PC-3 (cell line): ENCODE results near the gene HSPA6.
"Not testable (repeated sequence)": the region's sequence is repeated elsewhere in the genome, so short reads cannot be mapped to it uniquely, and the experiment has no call there.

ENCODE experiments used
- CTCF ChIP-seq: fragments of 300-600 bp; sonication (generic); conservative IDR thresholded peaks from 2 replicates; pipeline ENCODE4 v1.5.1; 2017; ENCODE audit warnings: antibody characterized with exemption, low read depth, mild to moderate bottlenecking, low read length
- EZH2 ChIP-seq: fragments of 300-600 bp; sonication (generic); IDR thresholded peaks from one replicate; pipeline ENCODE4 v1.6.1; 2017; ENCODE audit warnings: antibody characterized with exemption, mild to moderate bottlenecking, low read length; ENCODE audit not compliant: unreplicated experiment
- EZH2phosphoT487 ChIP-seq: fragments of 300-600 bp; sonication (generic); IDR thresholded peaks from 2 replicates; pipeline ENCODE4 v1.6.1; 2018; ENCODE audit warnings: mild to moderate bottlenecking, antibody characterized with exemption, low read length, borderline replicate concordance

- not testable (repeated sequence) for TF ChIP-seq CTCF, EZH2, EZH2phosphoT487
These were observed 31.8 kb downstream of the HSPA6 start for GRCh38 chr1:161556143-161556542.
